Ovary (tissue), 3 donors: ENCODE measurements around the gene YAF2.

Experiments
- CTCF ChIP-seq, 3 donors: fragments of 450-650 bp in 2 of 3; fragments of 200-600 bp in 1 of 3; IDR thresholded peaks; one replicate each; pipeline versions ENCODE4 v1.5.1 to v1.8.0; 2016 to 2022; ENCODE audit warnings: antibody characterized with exemption in 3 of 3, mild to moderate bottlenecking in 1 of 3
- POLR2A ChIP-seq: fragments of 450-650 bp; IDR thresholded peaks from one replicate; pipeline ENCODE4 v1.6.1; 2017; ENCODE audit warnings: antibody characterized with exemption, mild to moderate bottlenecking, moderate library complexity
- donor health status: DM: no; HTN: no; CAD: no.

- TF ChIP-seq CTCF (IDR thresholded peaks at IDR 0.05) (no peak), POLR2A (no peak)
Measured at GRCh38 chr12:42267413-42268190, 29.6 kb upstream of the YAF2 start.
